HUES64 (cell line): ENCODE results near the gene PSMA8.
"Not testable (repeated sequence)": the region's sequence is repeated elsewhere in the genome, so short reads cannot be mapped to it uniquely, and the experiment has no call there.

Experiments
- H3K27ac ChIP-seq: 2 replicates; pipeline ENCODE4 v1.7.0; 2013; ENCODE audit warnings: low read depth, low read length, inconsistent platforms
- H3K27me3 ChIP-seq: 2 replicates; pipeline ENCODE4 v1.6.1; 2013; ENCODE audit warnings: mild to moderate bottlenecking, low read length; ENCODE audit not compliant: insufficient read depth
- H3K36me3 ChIP-seq: 2 replicates; pipeline ENCODE4 v1.6.1; 2013; ENCODE audit warnings: mild to moderate bottlenecking, low read length; ENCODE audit not compliant: insufficient read depth
- H3K4me1 ChIP-seq: 2 replicates; pipeline ENCODE4 v1.6.1; 2013; ENCODE audit warnings: mild to moderate bottlenecking, low read length, moderate library complexity; ENCODE audit not compliant: insufficient read depth
- H3K4me3 ChIP-seq: 2 replicates; pipeline ENCODE4 v1.5.1; 2013; ENCODE audit warnings: mild to moderate bottlenecking, low read length, moderate library complexity
- H3K9ac ChIP-seq: 2 replicates; pipeline ENCODE4 v1.6.1; 2013; ENCODE audit warnings: mild to moderate bottlenecking, low read depth, low read length
- H3K9me3 ChIP-seq: 2 replicates; pipeline ENCODE4 v1.6.1; 2013; ENCODE audit warnings: low read depth, low read length; ENCODE audit not compliant: insufficient read depth
- WGBS: fragments of 150-250, 120-280 bp; methylation state at CpG from one replicate; pipeline ENCODE4 v1.1.7; 2013; ENCODE audit warnings: missing lambda C conversion rate; 5-methylcytosine and 5-hydroxymethylcytosine counted together

The PSMA8 gene

DNA sequence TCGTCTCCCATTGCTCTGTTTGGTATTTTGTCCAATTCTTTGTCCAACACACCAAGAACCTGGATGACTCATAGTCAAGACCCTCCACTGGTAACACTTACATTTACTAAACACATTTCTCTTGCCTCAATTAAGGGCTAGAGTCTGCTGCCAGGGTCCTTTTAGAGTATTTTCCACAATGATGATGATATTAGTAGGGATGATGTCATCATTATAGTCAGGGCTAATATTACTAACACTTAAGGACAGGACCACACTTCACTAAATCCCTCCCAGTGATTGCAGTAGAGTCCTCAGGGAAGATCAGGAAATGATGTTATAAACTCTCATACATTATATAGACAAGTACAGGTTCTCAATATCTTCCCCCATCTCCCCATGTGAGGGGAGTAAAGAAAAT, 29.6 kb upstream of the PSMA8 start:
- Histone ChIP-seq H3K9me3 (no peaks in the 10 kb centered on the region), H3K4me1 (no peaks in the 10 kb centered on the region), H3K4me3 (no peak overlapping the region), H3K27ac (no peak overlapping the region), H3K9ac (no peak overlapping the region), H3K36me3 (no peaks in the 10 kb centered on the region), H3K27me3 (no peaks in the 10 kb centered on the region)
- WGBS, result 91% methylated on average over 1 of the region's 1 CpG

DNA sequence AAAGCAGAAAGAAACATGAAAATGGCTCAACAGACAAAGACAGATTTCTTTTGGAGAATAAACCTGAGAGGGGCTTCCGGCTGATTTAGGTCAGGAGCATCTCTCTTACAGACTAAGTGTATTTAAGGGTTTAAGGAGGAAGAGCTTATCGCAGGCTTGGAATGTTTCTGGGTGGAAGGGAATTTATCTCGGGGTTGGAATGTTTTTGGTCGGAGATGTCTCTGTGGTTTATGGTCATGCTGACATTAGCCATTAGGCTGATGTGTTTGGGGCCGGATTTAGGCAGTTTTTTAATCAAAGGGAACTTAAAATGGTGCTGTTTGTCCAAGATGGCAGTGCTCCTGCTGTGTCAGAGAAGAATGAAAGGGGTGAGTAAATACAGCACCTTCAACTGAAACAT, 14.4 kb upstream of the PSMA8 start:
- Histone ChIP-seq H3K27ac (no peak overlapping the region), H3K27me3 (no peaks in the 10 kb centered on the region), H3K4me1 (no peaks in the 10 kb centered on the region), H3K9ac (no peak overlapping the region), H3K4me3 (no peak overlapping the region), H3K9me3 (peaks cover 17% of the 10 kb centered on the region), H3K36me3 (no peaks in the 10 kb centered on the region)
- WGBS, result 92% methylated on average over 5 of the region's 5 CpGs

DNA sequence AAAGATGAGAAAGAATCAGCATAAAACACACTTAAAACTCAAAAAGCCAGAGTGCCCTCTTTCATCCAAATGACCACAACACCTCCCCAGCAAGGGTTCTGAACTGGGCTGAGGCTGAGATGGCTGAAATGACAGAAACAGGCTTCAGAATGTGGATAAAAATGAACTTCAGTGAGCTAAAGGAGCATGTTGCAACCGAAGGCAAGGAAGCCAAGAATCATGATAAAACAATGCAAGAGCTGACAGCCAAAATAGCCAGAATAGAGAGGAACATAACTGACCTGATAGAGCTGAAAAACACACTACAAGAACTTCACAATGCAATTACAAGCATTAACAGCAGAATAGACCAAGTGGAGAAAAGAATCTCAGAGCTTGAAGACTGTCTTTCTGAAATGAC, 12.2 kb upstream of the PSMA8 start:
- Histone ChIP-seq H3K4me3 (no peak overlapping the region), H3K36me3 (no peaks in the 10 kb centered on the region), H3K27ac (no peak overlapping the region), H3K4me1 (no peaks in the 10 kb centered on the region), H3K9me3 (peaks cover 17% of the 10 kb centered on the region), H3K9ac (no peak overlapping the region), H3K27me3 (no peaks in the 10 kb centered on the region)
- WGBS, result 83% methylated on average over 1 of the region's 1 CpG

- WGBS, result 93% methylated on average over 2 of the region's 2 CpGs
- not testable (repeated sequence) for H3K27me3 ChIP-seq, H3K9ac ChIP-seq, H3K27ac ChIP-seq, H3K4me1 ChIP-seq, H3K36me3 ChIP-seq, H3K4me3 ChIP-seq
- peaks cover 17% of the 10 kb centered on the region for H3K9me3 ChIP-seq
Observed at GRCh38 chr18:26121994-26122393, 11.7 kb upstream of the PSMA8 start.

- Histone ChIP-seq H3K4me3 (no peak overlapping the region), H3K4me1 (no peaks in the 10 kb centered on the region), H3K36me3 (no peaks in the 10 kb centered on the region), H3K27me3 (no peaks in the 10 kb centered on the region), H3K9me3 (no peaks in the 10 kb centered on the region), H3K27ac (no peak overlapping the region), H3K9ac (no peak overlapping the region)
- WGBS, result 83% methylated on average over 5 of the region's 5 CpGs
Observed at GRCh38 chr18:26127786-26128185, 5.9 kb upstream of the PSMA8 start.

- H3K27ac ChIP-seq, H3K9me3 ChIP-seq: not testable (repeated sequence)
Observed at GRCh38 chr18:26128192-26128591, 5.5 kb upstream of the PSMA8 start.

GRCh38 chr18:26134107-26134506, 438 bp downstream of the PSMA8 start:
- Histone ChIP-seq H3K27me3 (no peaks in the 10 kb centered on the region), H3K27ac (no peak overlapping the region), H3K36me3 (no peaks in the 10 kb centered on the region), H3K4me1 (no peaks in the 10 kb centered on the region), H3K4me3 (no peak overlapping the region), H3K9ac (no peak overlapping the region), H3K9me3 (no peaks in the 10 kb centered on the region)
- 93% methylated on average over 6 of the region's 6 CpGs for WGBS

More at GRCh38 chr18:26128192-26128591, 5.5 kb upstream of the PSMA8 start:
- not testable (repeated sequence) for H3K27me3 ChIP-seq, H3K9ac ChIP-seq, H3K36me3 ChIP-seq, H3K4me1 ChIP-seq, H3K4me3 ChIP-seq
- 100% methylated on average over 1 of the region's 2 CpGs for WGBS

- H3K9me3 ChIP-seq, result no peaks in the 10 kb centered on the region
- H3K27me3 ChIP-seq, result no peaks in the 10 kb centered on the region
- no peak overlapping the region for H3K4me3 ChIP-seq
- H3K4me1 ChIP-seq, result no peaks in the 10 kb centered on the region
- WGBS, result 100% methylated on average over 1 of the region's 1 CpG
- no peaks in the 10 kb centered on the region for H3K36me3 ChIP-seq
- no peak overlapping the region for H3K27ac ChIP-seq
- no peak overlapping the region for H3K9ac ChIP-seq
Observed at GRCh38 chr18:26135548-26135947, 1.9 kb downstream of the PSMA8 start.

DNA sequence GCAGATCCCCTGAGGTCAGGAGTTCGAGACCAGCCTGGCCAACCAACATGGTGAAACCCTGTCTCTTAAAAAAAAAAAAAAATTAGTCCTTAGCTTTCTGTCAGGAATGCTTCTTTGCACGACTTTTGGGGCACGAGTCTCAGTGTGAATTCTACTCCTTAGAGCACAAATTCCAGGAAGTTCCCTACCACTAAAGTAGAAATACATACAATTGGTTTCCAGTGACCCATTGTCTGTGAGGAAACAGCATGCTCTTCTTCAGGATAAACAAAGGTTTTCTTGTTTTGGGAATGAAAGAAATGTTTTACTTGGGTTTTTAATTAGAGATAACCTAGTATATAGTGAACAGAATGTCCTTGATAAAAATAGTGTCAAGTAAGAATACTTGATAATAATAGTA, 23.7 kb downstream of the PSMA8 start:
- Histone ChIP-seq H3K36me3 (no peaks in the 10 kb centered on the region), H3K9ac (no peak overlapping the region), H3K27me3 (no peaks in the 10 kb centered on the region), H3K4me3 (no peak overlapping the region), H3K9me3 (no peaks in the 10 kb centered on the region), H3K4me1 (0 out of 2 replicates have a peak, but pooled peaks cover 2% of the 10 kb centered on the region), H3K27ac (no peak overlapping the region)
- 68% methylated on average over 3 of the region's 3 CpGs for WGBS

DNA sequence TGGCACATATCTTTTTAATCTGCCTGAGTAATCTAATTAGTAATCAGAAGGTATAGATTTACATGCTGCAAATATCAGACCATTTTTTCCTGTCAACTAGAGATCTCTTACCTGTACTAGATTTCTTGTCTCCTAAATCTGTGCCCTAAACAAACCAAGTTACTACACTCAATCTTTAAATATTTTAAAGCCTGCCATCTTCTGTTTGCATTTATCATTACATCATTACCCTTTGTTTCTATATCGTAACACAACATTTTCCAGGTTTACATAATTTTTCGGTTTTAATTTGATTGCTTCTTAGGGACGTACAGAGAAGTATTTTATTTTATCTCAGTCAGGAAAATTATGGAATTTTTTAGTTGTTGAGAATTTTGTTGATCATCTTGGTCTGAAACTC, 25.7 kb downstream of the PSMA8 start:
- 90% methylated on average over 3 of the region's 3 CpGs for WGBS
- no peaks in the 10 kb centered on the region for H3K9me3 ChIP-seq
- no peak overlapping the region for H3K27ac ChIP-seq
- no peak overlapping the region for H3K4me3 ChIP-seq
- H3K4me1 ChIP-seq, result 0 out of 2 replicates have a peak, but pooled peaks cover 2% of the 10 kb centered on the region
- H3K36me3 ChIP-seq, result no peaks in the 10 kb centered on the region
- H3K27me3 ChIP-seq, result no peaks in the 10 kb centered on the region
- H3K9ac ChIP-seq, result no peak overlapping the region

GRCh38 chr18:26164571-26164970, 30.9 kb downstream of the PSMA8 start:
- no peaks in the 10 kb centered on the region for H3K4me1 ChIP-seq
- H3K9me3 ChIP-seq, result no peaks in the 10 kb centered on the region
- no peaks in the 10 kb centered on the region for H3K27me3 ChIP-seq
- no peak overlapping the region for H3K4me3 ChIP-seq
- H3K36me3 ChIP-seq, result no peaks in the 10 kb centered on the region
- 96% methylated on average over 2 of the region's 2 CpGs for WGBS
- no peak overlapping the region for H3K9ac ChIP-seq
- no peak overlapping the region for H3K27ac ChIP-seq

- not testable (repeated sequence) for H3K27me3 ChIP-seq, H3K4me3 ChIP-seq, H3K9ac ChIP-seq, H3K9me3 ChIP-seq, H3K27ac ChIP-seq, H3K4me1 ChIP-seq, H3K36me3 ChIP-seq
- WGBS, result 100% methylated on average over 1 of the region's 1 CpG
Observed at GRCh38 chr18:26167592-26167991, 33.9 kb downstream of the PSMA8 start.
